ENCODE results near the gene UBAP1.

- TF ChIP-seq CTCF (IDR thresholded peaks at IDR 0.05), result no peak
- no peak for TF ChIP-seq EP300 (IDR thresholded peaks at IDR 0.05; ENCODE audit: low read depth)
- TF ChIP-seq POLR2A (IDR thresholded peaks at IDR 0.05), result no peak
Observed at GRCh38 chr9:34246453-34246852, 67.6 kb downstream of the UBAP1 start.
